Measurements from ENCODE around the gene FAM174C. TPM values are rescaled to one million over a fixed set of nuclear protein-coding genes. Genes with fewer than 3 reads are reported as not detected.

Gene FAM174C
- total RNA-seq, 1 experiment from 2014 or later = 85.2 TPM

GRCh38 chr19:1240925-1241324, 34.4 kb upstream of the FAM174C start:
- BruUV-seq (replicated peaks) = no TSS peak
- no peak for TF ChIP-seq CTCF (IDR thresholded peaks at IDR 0.05; ENCODE audit: unreplicated experiment)
- intact Hi-C loops (cut with micrococcal nuclease) = no loop called here
- H3K9me3 Mint-ChIP-seq (ENCODE audit: unreplicated experiment) = no peaks in the 10 kb centered on the region
- ChIA-PET POLR2A (interaction anchor here (0.6 to 8.2 kb wide), 11 partner anchors 12 to 214 kb away, joined by 3 to 240 read pairs (median 4); partner anchors contain the start of genes CIRBP, CNN2 and FAM174C), CTCF (interaction anchor here (0.6 to 2.3 kb wide), 7 partner anchors 23 to 222 kb away, joined by 3 to 14 read pairs (median 4); no protein-coding TSS in a partner anchor)
- peaks cover 10% of the 10 kb centered on the region for H3K4me1 Mint-ChIP-seq (ENCODE audit: insufficient read depth, unreplicated experiment)
- H3K4me3 Mint-ChIP-seq (ENCODE audit: unreplicated experiment) = peak overlapping the region; percentile 71
- H3K36me3 Mint-ChIP-seq (ENCODE audit: insufficient read depth, unreplicated experiment) = peaks cover 7% of the 10 kb centered on the region
- no peak for DNase-seq (ENCODE audit: unreplicated experiment)
- H3K27me3 Mint-ChIP-seq (ENCODE audit: insufficient read depth, unreplicated experiment) = no peaks in the 10 kb centered on the region
- peak overlapping the region; percentile 75 for H3K27ac Mint-ChIP-seq (ENCODE audit: low read depth, unreplicated experiment)

GRCh38 chr19:1241417-1242095, 33.8 kb upstream of the FAM174C start, which contains the start of gene ATP5F1D:
ATP5F1D (plus strand) TSS chr19:1241751; CDS start chr19:1241851, 100 bp downstream.
- no peak for TF ChIP-seq CTCF (IDR thresholded peaks at IDR 0.05; ENCODE audit: unreplicated experiment)
- BruUV-seq (replicated peaks) = no TSS peak

GRCh38 chr19:1243768-1244692, 31.3 kb upstream of the FAM174C start:
- intact Hi-C loops (cut with micrococcal nuclease) = loop anchor here (1.0 kb wide), 1 partner anchor 22 kb away; no protein-coding TSS in a partner anchor
- POLR2A ChIA-PET = interaction anchor here (0.6 to 8.2 kb wide), 18 partner anchors 9 to 204 kb away, joined by 3 to 240 read pairs (median 6); partner anchors contain the start of genes ABCA7, CIRBP and FAM174C
- H3K9me3 Mint-ChIP-seq (ENCODE audit: unreplicated experiment) = no peaks in the 10 kb centered on the region
- H3K27ac Mint-ChIP-seq (ENCODE audit: low read depth, unreplicated experiment) = no peak overlapping the region
- H3K4me1 Mint-ChIP-seq (ENCODE audit: insufficient read depth, unreplicated experiment) = peaks cover 10% of the 10 kb centered on the region
- H3K4me3 Mint-ChIP-seq (ENCODE audit: unreplicated experiment) = peak overlapping the region; percentile 71
- CTCF ChIA-PET = interaction anchor here (0.5 to 4.7 kb wide), 22 partner anchors 9 to 430 kb away, joined by 3 to 144 read pairs (median 5); partner anchors contain the start of gene CIRBP
- no peaks in the 10 kb centered on the region for H3K27me3 Mint-ChIP-seq (ENCODE audit: insufficient read depth, unreplicated experiment)
- BruUV-seq (replicated peaks) = no TSS peak
- peak; percentile 88 for DNase-seq (ENCODE audit: unreplicated experiment)
- peak; percentile 98 for TF ChIP-seq CTCF (IDR thresholded peaks at IDR 0.05; ENCODE audit: unreplicated experiment)
- H3K36me3 Mint-ChIP-seq (ENCODE audit: insufficient read depth, unreplicated experiment) = peaks cover 19% of the 10 kb centered on the region

More at GRCh38 chr19:1241417-1242095, 33.8 kb upstream of the FAM174C start, which contains the start of gene ATP5F1D:
- Mint-ChIP-seq H3K36me3 (ENCODE audit: insufficient read depth, unreplicated experiment) (peaks cover 13% of the 10 kb centered on the region), H3K27ac (ENCODE audit: low read depth, unreplicated experiment) (peak within 1 kb of the TSS; percentile 75), H3K9me3 (ENCODE audit: unreplicated experiment) (no peaks in the 10 kb centered on the region), H3K4me1 (ENCODE audit: insufficient read depth, unreplicated experiment) (peaks cover 10% of the 10 kb centered on the region), H3K27me3 (ENCODE audit: insufficient read depth, unreplicated experiment) (no peaks in the 10 kb centered on the region), H3K4me3 (ENCODE audit: unreplicated experiment) (peak within 1 kb of the TSS; percentile 71)
- ChIA-PET POLR2A (interaction anchor here (0.6 to 8.2 kb wide), 13 partner anchors 11 to 215 kb away, joined by 3 to 240 read pairs (median 5); partner anchors contain the start of genes CIRBP, CNN2 and FAM174C), CTCF (interaction anchor here (0.6 to 2.3 kb wide), 8 partner anchors 24 to 222 kb away, joined by 3 to 14 read pairs (median 4); partner anchors contain the start of gene CIRBP)
- intact Hi-C loops (cut with micrococcal nuclease) = no loop called here
- DNase-seq (ENCODE audit: unreplicated experiment) = peak; percentile 93
